ENCODE data around the gene LRP1B.

The LRP1B gene

GRCh38 chr2:141508806-141509595, 621.8 kb downstream of the LRP1B start:
- no peak for DNase-seq (ENCODE audit: low spot score)

DNA sequence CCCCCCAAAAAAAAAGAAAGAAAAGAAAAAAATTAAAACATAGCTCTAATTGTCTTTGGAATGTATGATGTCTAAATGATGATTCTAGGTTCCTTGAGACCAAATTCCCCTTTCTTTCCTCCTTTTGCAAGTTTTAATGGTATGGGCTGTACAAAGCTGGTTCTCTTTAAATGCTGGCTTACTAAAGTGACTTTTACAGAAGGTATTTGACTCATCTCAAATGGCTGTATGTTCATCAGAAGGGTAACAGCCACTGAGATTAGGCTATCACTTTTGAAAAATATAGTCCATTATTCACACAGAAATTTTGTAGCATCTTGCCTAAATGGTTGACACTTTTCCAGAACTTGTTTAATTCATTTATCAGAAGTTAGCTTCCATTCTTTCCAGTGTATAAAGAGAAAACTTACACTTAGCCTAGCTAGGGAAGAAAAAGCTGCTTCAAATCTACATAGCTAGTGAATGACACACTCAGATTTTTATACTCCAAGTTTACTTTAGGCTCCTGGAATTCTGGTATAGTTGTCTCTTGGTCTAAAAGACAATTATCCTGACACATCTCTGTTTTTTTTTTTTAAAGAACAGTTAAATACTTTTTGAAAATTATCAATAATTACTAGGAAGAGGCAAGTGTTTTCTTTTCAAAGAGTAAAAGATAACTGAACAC, 622.6 kb downstream of the LRP1B start:
- no peak for DNase-seq (ENCODE audit: low spot score)

DNA sequence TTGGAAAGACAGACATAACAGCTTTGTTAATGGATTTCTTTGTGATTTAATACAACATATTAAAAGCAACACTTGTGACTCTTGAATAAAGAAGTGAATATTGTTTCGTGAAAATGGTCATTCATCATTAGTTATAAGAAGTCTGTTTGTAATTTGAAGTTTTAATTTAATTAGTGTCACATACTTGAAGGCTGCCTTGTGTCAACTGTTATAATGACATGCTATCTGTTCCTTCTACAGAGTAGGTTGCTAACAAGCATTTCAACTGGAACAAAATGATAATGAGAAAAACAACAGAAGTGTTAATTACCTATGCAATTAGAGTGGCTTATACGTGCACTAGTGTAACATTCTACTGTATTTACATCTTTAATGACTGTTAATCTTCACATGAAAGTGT, 624.7 kb downstream of the LRP1B start:
- no peak for DNase-seq (ENCODE audit: low spot score)

GRCh38 chr2:141501752-141502151, 629.1 kb downstream of the LRP1B start:
- no peak for DNase-seq (ENCODE audit: low spot score)

DNA sequence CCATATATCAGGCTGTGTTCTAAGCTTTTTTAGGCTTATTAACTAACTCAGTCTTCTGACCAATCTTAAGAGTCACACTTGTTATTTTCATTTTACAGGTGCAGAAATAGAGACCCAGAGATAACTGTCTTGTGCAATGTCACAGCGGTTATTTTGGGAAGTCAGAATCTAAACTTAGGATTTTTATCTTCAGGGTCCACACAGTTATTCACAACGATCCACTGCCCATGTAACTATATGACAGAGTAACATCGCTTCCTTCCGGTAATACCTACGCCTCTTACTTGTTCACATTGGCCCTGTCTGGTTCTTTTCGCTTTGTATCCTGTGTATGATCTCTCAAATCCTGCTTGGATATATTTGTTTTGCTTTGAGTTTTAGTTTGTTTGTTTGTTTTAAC, 631.7 kb downstream of the LRP1B start:
- no peak for DNase-seq (ENCODE audit: low spot score)

GRCh38 chr2:141498561-141498960, 632.3 kb downstream of the LRP1B start:
- DNase-seq (ENCODE audit: low spot score): no peak

DNA sequence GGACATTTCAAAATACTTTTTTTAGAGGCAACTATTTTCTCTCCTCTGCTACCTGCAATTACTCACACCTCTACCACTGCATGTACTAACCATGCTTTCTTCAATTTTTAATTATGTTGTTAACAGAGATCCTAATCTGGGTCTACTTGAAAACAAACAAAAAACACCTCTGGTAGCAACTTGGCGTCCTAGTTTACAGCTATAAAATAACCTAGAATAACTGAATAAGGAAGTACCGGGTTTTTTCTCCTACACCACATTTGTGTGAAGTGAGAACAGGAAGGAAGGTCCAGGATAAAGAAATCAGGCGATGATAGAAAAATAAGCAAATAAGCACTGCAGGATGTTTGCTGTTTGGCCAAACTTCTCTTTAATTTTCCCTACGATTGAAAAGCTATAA, 633.5 kb downstream of the LRP1B start:
- no peak for DNase-seq (ENCODE audit: low spot score)

DNA sequence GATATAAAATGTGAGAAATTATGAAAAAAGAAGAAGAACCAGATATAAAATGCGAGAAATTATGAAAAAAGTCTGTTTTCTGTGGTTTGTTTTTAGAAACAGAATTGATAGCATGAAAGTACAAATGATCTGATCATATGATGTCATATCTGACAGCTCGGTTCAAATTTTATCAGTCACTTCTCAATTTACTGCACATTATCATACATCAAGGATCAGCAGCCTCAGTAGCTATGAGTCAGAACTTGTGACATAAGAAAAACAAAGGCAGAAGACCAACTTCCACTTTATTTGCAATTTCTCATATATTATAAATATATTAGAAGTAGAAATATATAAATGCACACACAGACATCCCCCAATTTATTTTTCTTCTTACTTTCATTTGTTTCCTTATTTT, 634.0 kb downstream of the LRP1B start:
- DNase-seq (ENCODE audit: low spot score): no peak

DNA sequence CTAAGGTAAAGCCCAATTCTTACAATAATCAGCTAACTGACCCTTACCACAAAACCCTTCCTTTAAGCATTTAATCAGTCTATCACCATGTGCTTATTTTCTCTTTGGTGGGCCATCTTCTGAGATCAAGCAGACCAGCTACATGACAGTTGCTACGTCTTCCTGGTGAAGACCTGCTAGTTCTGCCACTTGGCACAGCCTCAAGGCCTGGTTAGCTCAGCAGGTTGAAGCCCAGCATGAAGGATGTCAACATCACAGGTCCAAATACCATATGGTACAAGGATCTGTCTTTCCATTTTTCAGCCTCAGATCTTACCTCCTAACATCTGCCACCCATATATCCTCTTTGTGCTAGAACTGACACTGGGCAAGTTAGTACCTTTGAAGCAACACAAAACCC, 636.9 kb downstream of the LRP1B start:
- no peak for DNase-seq (ENCODE audit: low spot score)

- DNase-seq (ENCODE audit: low spot score): no peak
These were observed 638.0 kb downstream of the LRP1B start for GRCh38 chr2:141492816-141493215.

GRCh38 chr2:141490886-141491285, 639.9 kb downstream of the LRP1B start:
- DNase-seq (ENCODE audit: low spot score): no peak

DNA sequence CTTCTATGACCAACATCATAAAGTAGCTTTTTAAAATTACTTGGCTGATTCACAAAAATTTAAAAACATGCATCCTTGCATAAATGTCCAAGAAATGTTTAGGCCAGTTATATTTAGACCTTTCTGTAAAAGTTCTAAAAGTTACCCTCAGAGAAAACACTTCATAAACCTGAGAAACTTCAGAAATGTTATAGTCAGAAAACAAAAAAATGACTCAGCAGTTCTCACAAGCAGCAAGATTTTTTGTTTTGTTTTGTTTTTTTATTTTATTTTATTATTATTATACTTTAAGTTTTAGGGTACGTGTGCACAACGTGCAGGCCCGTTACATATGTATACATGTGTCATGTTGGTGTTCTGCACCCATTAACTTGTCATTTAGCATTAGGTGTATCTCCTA, 648.1 kb downstream of the LRP1B start:
- no peak for DNase-seq (ENCODE audit: low spot score)

DNA sequence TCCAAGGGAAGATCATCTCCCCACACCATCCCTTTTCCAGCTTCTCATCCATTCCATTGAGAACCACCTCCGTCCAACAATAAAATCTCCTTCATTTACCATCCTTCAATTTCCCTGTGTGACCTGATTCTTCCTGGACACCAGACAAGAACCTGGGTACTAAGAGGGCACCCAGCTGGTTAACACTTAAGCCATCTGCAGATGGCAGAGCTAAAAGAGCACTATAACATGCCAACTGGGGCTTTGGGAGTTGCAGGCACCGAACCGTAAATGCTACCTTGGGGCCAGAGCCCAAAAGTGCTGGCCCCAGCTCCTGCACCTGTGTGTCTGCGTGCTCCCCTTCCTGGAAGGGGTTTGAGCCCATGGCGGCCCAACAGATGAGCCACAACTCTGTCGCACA, 655.0 kb downstream of the LRP1B start:
- DNase-seq (ENCODE audit: low spot score): no peak

DNA sequence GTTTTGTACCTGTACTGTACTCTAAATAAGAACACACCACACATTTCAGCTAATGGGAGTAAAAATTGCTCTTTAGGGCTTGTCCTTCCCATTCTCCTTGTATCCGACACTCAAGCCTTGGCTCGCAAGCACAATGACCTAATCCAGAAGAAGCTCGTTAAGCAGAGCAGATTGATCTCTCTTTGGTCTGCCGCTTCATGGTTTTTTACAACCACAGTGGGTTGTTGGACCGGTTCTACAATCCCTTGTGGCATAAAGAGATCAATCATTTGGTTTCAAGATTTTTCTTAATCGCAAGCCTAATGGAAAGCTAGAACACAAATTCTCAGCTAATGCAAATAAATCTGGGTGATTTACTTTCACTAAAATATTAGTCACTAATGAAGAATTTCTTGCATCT, 662.1 kb downstream of the LRP1B start:
- DNase-seq (ENCODE audit: low spot score): no peak

- DNase-seq (ENCODE audit: low spot score): no peak
These were observed 663.5 kb downstream of the LRP1B start for GRCh38 chr2:141467331-141467730.

GRCh38 chr2:141464995-141465394, 665.8 kb downstream of the LRP1B start:
- no peak for DNase-seq (ENCODE audit: low spot score)

GRCh38 chr2:141458351-141458750, 672.5 kb downstream of the LRP1B start:
- no peak for DNase-seq (ENCODE audit: low spot score)

DNA sequence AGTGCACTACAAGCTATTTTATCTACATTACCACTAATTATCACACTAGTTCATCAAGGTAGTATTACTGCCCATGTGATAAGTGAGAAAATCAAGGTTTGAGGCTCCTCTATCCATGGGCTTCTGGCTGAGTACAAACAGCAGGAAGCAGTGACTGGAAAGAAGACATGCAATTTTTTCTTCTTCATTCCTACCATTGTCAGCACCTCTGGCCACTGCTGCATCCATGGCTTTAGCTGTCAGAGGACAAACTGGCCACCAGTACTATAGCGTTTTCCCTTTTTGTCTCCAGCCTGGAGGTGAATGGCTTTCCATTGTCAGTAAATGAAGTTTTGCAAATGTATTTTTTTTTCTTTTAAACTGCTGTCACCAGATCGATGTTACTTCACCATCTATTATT, 674.9 kb downstream of the LRP1B start:
- no peak for DNase-seq (ENCODE audit: low spot score)

DNA sequence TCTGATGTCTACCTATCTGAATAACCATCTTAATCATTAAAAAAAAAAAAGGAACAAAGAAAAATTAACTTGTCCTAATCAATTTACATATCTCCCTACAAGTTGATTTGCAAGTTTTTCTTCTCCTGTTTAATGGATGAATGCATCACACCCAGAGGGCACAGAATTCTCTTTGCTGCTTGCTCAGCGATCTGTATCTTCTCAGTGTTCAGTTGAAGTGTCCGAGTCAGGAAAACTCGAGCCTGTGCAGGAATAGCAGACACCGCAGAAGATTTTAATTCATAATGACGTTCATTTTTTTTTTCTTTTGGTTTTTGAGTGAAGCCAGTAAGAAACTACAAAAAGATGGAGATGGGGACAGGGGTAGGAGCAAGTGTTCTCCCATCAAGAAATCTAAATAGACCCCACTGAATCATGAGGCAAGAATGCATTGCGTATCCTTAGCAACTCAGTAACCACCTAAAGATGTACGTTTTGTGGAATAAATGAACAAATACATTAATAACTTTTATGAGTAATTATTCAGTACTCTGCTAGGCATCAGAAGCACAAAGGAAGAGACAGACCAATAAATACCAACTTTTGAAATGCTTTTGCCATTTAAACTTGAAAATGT, 675.5 kb downstream of the LRP1B start:
- DNase-seq (ENCODE audit: low spot score): no peak

DNA sequence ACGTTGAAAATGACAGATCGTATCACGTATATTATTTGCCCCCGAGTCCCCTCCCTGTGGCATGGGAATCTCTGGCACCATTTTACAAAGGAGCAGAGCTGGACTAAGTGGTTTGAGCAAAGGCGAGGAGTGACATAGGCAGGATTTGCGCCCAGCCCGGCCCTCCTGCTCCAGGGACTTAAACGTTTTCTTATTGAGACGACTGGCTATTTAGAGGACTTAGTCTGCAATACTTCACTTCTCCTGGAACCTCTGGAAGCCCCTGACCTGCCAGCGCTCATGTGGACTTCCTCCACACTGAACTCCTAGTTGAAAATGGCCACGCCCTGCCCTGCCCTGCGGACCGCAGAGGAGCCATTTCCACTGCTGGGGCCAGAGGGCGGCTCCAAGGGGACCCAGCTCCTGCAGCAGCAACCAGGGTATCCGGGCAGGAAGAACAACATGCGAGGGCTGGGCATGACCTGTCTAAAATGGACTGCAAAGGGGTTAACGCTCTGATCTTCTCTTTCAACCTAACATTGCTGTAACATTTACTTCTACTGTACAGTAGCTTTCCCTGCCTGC, 690.7 kb downstream of the LRP1B start:
- no peak for DNase-seq (ENCODE audit: low spot score)

- DNase-seq (ENCODE audit: low spot score): no peak
These were observed 691.3 kb downstream of the LRP1B start for GRCh38 chr2:141439524-141439923.

DNA sequence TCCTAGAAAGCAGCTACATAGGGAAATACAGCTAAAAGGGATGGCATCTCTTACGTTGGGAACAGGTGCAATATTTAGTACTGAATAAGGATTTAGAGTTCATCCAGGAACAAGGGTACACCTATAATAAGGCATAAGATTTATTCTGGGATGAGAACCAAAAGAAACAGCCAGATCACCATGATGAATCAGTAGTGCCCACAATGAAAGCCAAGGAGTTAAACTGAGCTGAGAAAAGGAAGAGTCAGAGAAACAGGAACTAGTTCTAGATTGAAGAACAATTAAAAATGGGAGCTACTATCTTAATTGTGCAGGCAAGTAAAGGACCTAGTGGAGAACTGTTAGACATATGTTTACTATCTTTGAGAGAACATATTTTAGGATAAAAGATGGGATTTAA, 692.3 kb downstream of the LRP1B start:
- no peak for DNase-seq (ENCODE audit: low spot score)

DNA sequence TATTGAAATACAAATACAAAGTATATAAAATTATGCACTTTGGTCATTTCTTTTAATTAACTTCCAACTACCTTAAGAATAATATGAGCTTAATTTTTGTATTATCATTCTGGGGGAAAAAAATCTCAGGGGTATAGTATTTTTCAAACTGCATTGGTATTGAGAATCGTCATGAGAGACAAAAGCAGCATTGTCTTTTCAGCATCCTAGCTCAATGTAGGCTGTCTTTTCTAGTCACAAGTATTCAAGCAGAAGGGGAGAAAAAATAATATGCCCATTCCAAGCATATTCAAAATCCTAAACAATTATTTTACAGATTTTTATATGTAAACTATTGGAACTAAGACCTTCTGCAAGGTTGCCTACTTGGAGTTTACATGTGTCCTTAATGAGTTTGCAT, 693.3 kb downstream of the LRP1B start:
- no peak for DNase-seq (ENCODE audit: low spot score)

Data from LoVo (cell line).